Skin epidermis (tissue), 12 donors: Measurements from ENCODE around the gene KAZN.

Experiments used
- H3K27ac ChIP-seq, 21 experiments: fragments of 200-600 bp; sonication (generic) in 11 of 21; one replicate each; pipeline ENCODE4 v1.5.0; 2020; ENCODE audit warnings: mild to moderate bottlenecking in 3 of 21, inconsistent platforms in 2 of 21, moderate library complexity in 2 of 21
- H3K4me3 ChIP-seq, 7 experiments: fragments of 200-600 bp; sonication (generic) in 2 of 7; one replicate each; pipeline ENCODE4 v1.5.0; 2020; ENCODE audit warnings: inconsistent platforms in 2 of 7, mild to moderate bottlenecking in 2 of 7, moderate library complexity in 1 of 7

KAZN gene

GRCh38 chr1:14666373-14666772 lies 67.9 kb downstream of the KAZN start:
- Histone ChIP-seq H3K4me3 (no peak overlapping the region), H3K27ac (no peak overlapping the region)

- no peak overlapping the region for H3K27ac ChIP-seq
- H3K4me3 ChIP-seq, result no peak overlapping the region
Measured at GRCh38 chr1:14666962-14667650, 68.6 kb downstream of the KAZN start.

- Histone ChIP-seq H3K27ac (no peak overlapping the region), H3K4me3 (no peak overlapping the region)
Measured at GRCh38 chr1:14667651-14667984, 69.1 kb downstream of the KAZN start.

- Histone ChIP-seq H3K4me3 (no peak overlapping the region), H3K27ac (no peak overlapping the region)
Measured at GRCh38 chr1:14668538-14668937, 70.1 kb downstream of the KAZN start.

GRCh38 chr1:14672005-14672404 lies 73.5 kb downstream of the KAZN start:
- no peak overlapping the region for H3K4me3 ChIP-seq
- no peak overlapping the region for H3K27ac ChIP-seq

- Histone ChIP-seq H3K27ac (no peak overlapping the region), H3K4me3 (no peak overlapping the region)
Measured at GRCh38 chr1:14674030-14674429, 75.5 kb downstream of the KAZN start.

- Histone ChIP-seq H3K4me3 (no peak overlapping the region), H3K27ac (no peak overlapping the region)
Measured at GRCh38 chr1:14676400-14676799, 77.9 kb downstream of the KAZN start.

- Histone ChIP-seq H3K4me3 (no peak overlapping the region), H3K27ac (no peak overlapping the region)
Measured at GRCh38 chr1:14677292-14677971, 78.9 kb downstream of the KAZN start.

GRCh38 chr1:14678011-14678638 lies 79.6 kb downstream of the KAZN start:
- Histone ChIP-seq H3K27ac (no peak overlapping the region), H3K4me3 (no peak overlapping the region)

GRCh38 chr1:14679027-14679688 lies 80.7 kb downstream of the KAZN start:
- no peak overlapping the region for H3K4me3 ChIP-seq

GRCh38 chr1:14681182-14681581 lies 82.7 kb downstream of the KAZN start:
- Histone ChIP-seq H3K4me3 (no peak overlapping the region), H3K27ac (no peak overlapping the region)

More at GRCh38 chr1:14679027-14679688, 80.7 kb downstream of the KAZN start:
- no peak overlapping the region for H3K27ac ChIP-seq

GRCh38 chr1:14682941-14683621 lies 84.6 kb downstream of the KAZN start:
- Histone ChIP-seq H3K4me3 (no peak overlapping the region), H3K27ac (no peak overlapping the region)

- H3K4me3 ChIP-seq, result no peak overlapping the region
- H3K27ac ChIP-seq, result no peak overlapping the region
Measured at GRCh38 chr1:14685078-14685477, 86.6 kb downstream of the KAZN start.

GRCh38 chr1:14686701-14687100 lies 88.2 kb downstream of the KAZN start:
- Histone ChIP-seq H3K27ac (no peak overlapping the region), H3K4me3 (no peak overlapping the region)

- Histone ChIP-seq H3K27ac (no peak overlapping the region), H3K4me3 (no peak overlapping the region)
Measured at GRCh38 chr1:14687147-14687546, 88.7 kb downstream of the KAZN start.

- no peak overlapping the region for H3K4me3 ChIP-seq
- H3K27ac ChIP-seq, result no peak overlapping the region
Measured at GRCh38 chr1:14689996-14690615, 91.6 kb downstream of the KAZN start.

GRCh38 chr1:14693949-14694348 lies 95.5 kb downstream of the KAZN start:
- no peak overlapping the region for H3K27ac ChIP-seq
- no peak overlapping the region for H3K4me3 ChIP-seq

GRCh38 chr1:14694589-14694988 lies 96.1 kb downstream of the KAZN start:
- H3K27ac ChIP-seq, result no peak overlapping the region
- no peak overlapping the region for H3K4me3 ChIP-seq

- H3K27ac ChIP-seq, result no peak overlapping the region
- H3K4me3 ChIP-seq, result no peak overlapping the region
Measured at GRCh38 chr1:14696761-14697160, 98.3 kb downstream of the KAZN start.

GRCh38 chr1:14697353-14697752 lies 98.9 kb downstream of the KAZN start:
- no peak overlapping the region for H3K27ac ChIP-seq

More at GRCh38 chr1:14697353-14697752, 98.9 kb downstream of the KAZN start:
- no peak overlapping the region for H3K4me3 ChIP-seq
